Breast epithelium (tissue), 3 donors: Measurements from ENCODE around the gene FKRP.

Experiments
- CTCF ChIP-seq, 3 donors: fragments of 450-650 bp; IDR thresholded peaks; one replicate each; pipeline ENCODE4 v1.5.1; 2016 to 2017; ENCODE audit warnings: antibody characterized with exemption in 3 of 3, mild to moderate bottlenecking in 3 of 3, moderate library complexity in 3 of 3
- POLR2A ChIP-seq: fragments of 450-650 bp; IDR thresholded peaks from one replicate; pipeline ENCODE4 v1.6.1; 2016; ENCODE audit warnings: antibody characterized with exemption, mild to moderate bottlenecking, moderate library complexity
- POLR2AphosphoS5 ChIP-seq, 3 donors: sonication (generic); formaldehyde crosslinking; IDR thresholded peaks; one replicate each; pipeline ENCODE4 v1.6.1; 2017; ENCODE audit warnings: antibody characterized with exemption in 3 of 3

DNA sequence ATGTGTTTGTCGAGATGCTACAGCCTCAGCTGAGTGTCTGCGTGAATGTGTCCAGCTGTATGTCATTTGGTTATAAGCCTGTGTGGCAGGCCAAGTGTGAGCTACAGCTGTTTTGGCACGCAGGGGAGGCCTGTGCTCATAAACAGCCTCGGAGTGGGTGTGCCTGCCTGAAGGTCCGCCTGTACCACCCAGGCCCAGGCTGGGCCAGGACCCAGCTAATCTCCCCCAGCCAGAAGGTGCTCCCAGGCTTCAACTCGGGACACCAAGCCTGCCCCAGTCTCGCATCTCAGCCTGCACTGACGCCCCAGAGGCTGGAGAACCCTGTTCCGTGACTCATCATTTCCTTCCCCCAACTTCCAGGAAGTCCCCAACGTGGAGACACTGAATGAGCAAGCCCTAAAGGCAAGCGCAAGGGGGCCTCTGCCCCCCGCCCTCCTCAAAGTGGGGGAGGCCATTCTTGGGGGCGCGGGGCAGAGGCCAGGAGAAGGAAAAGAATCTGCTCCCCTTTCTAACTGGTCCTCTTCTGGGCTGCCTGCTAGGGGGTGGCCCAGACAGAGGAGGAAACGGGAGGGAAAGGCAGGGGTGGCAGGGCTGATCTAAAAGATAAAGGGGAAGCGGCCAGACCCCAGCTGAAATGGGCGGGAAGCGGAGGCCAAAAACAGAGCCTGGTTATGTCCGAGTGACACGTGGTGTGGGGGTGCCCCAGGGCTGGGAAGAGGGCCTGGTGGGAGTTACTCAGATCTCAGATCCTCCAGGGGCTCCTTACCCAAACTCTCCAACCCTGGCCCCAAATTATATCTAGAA lies 40.6 kb downstream of the FKRP start:
- TF ChIP-seq CTCF (IDR thresholded peaks at IDR 0.05), result no peak
- TF ChIP-seq POLR2A, result peak; percentile 17
- peak; percentile 50 to 95 (median 64) for TF ChIP-seq POLR2AphosphoS5 (IDR thresholded peaks at IDR 0.05)
